ENCODE data around the gene SLC9C1. TPM values are rescaled to one million over a fixed set of nuclear protein-coding genes. Genes with fewer than 3 reads are reported as not detected.
A peak's percentile ranks its signal among the peaks of the same experiment; 100 is the strongest.

The SLC9C1 gene
- 1.0 TPM for total RNA-seq

GRCh38 chr3:112293368-112294321 lies at the start of gene SLC9C1:
TSS of gene SLC9C1 (minus strand) at chr3:112294216. CDS start at chr3:112286791, 7,425 bp downstream.
- no peaks in the 10 kb centered on the region for H3K4me1 ChIP-seq (ENCODE audit: control insufficient read depth in 3 of 3, insufficient read depth in 3 of 3, low read length in 3 of 3)
- no peaks in the 10 kb centered on the region for H3K27me3 ChIP-seq (ENCODE audit: control insufficient read depth in 3 of 3, insufficient read depth in 3 of 3, low read length in 3 of 3)
- H3K9me3 ChIP-seq (ENCODE audit: control insufficient read depth in 3 of 3, low read length in 3 of 3), result no peaks in the 10 kb centered on the region
- no peak within 1 kb of the TSS for H3K27ac ChIP-seq (ENCODE audit: low read depth, low read length)
- peak within 1 kb of the TSS in 1 of 3 donors; percentile 57 for H3K9ac ChIP-seq (ENCODE audit: low read depth in 1 of 3, low read length in 3 of 3)
- peak within 1 kb of the TSS; percentile 47 to 64 (median 49) for H3K4me3 ChIP-seq (ENCODE audit: low read length in 3 of 3)
- no peaks in the 10 kb centered on the region for H3K36me3 ChIP-seq (ENCODE audit: control insufficient read depth in 3 of 3, insufficient read depth in 3 of 3, low read length in 3 of 3)

GRCh38 chr3:112341386-112341785 lies 47.4 kb upstream of the SLC9C1 start:
- no peaks in the 10 kb centered on the region for H3K4me1 ChIP-seq (ENCODE audit: control insufficient read depth in 3 of 3, insufficient read depth in 3 of 3, low read length in 3 of 3)
- H3K27ac ChIP-seq (ENCODE audit: low read depth, low read length), result no peak overlapping the region
- H3K9me3 ChIP-seq (ENCODE audit: control insufficient read depth in 3 of 3, low read length in 3 of 3), result peaks cover 0 to 2% (median 0%) of the 10 kb centered on the region in 3 donors
- H3K36me3 ChIP-seq (ENCODE audit: control insufficient read depth in 3 of 3, insufficient read depth in 3 of 3, low read length in 3 of 3), result no peaks in the 10 kb centered on the region
- no peak overlapping the region for H3K9ac ChIP-seq (ENCODE audit: low read depth in 1 of 3, low read length in 3 of 3)
- no peak overlapping the region for H3K4me3 ChIP-seq (ENCODE audit: low read length in 3 of 3)
- H3K27me3 ChIP-seq (ENCODE audit: control insufficient read depth in 3 of 3, insufficient read depth in 3 of 3, low read length in 3 of 3), result no peaks in the 10 kb centered on the region

- Histone ChIP-seq H3K9me3 (ENCODE audit: control insufficient read depth in 3 of 3, low read length in 3 of 3) (peaks cover 0 to 2% (median 0%) of the 10 kb centered on the region in 3 donors), H3K36me3 (ENCODE audit: control insufficient read depth in 3 of 3, insufficient read depth in 3 of 3, low read length in 3 of 3) (no peaks in the 10 kb centered on the region), H3K27ac (ENCODE audit: low read depth, low read length) (no peak overlapping the region), H3K4me1 (ENCODE audit: control insufficient read depth in 3 of 3, insufficient read depth in 3 of 3, low read length in 3 of 3) (no peaks in the 10 kb centered on the region), H3K27me3 (ENCODE audit: control insufficient read depth in 3 of 3, insufficient read depth in 3 of 3, low read length in 3 of 3) (no peaks in the 10 kb centered on the region), H3K9ac (ENCODE audit: low read depth in 1 of 3, low read length in 3 of 3) (no peak overlapping the region), H3K4me3 (ENCODE audit: low read length in 3 of 3) (no peak overlapping the region)
Measured at GRCh38 chr3:112339609-112340008, 45.6 kb upstream of the SLC9C1 start.

GRCh38 chr3:112339134-112339533 lies 45.1 kb upstream of the SLC9C1 start:
- H3K27me3 ChIP-seq (ENCODE audit: control insufficient read depth in 3 of 3, insufficient read depth in 3 of 3, low read length in 3 of 3), result no peaks in the 10 kb centered on the region
- H3K9me3 ChIP-seq (ENCODE audit: control insufficient read depth in 3 of 3, low read length in 3 of 3), result peaks cover 0 to 2% (median 0%) of the 10 kb centered on the region in 3 donors
- H3K27ac ChIP-seq (ENCODE audit: low read depth, low read length), result no peak overlapping the region
- H3K36me3 ChIP-seq (ENCODE audit: control insufficient read depth in 3 of 3, insufficient read depth in 3 of 3, low read length in 3 of 3), result no peaks in the 10 kb centered on the region
- no peak overlapping the region for H3K4me3 ChIP-seq (ENCODE audit: low read length in 3 of 3)
- H3K9ac ChIP-seq (ENCODE audit: low read depth in 1 of 3, low read length in 3 of 3), result no peak overlapping the region
- H3K4me1 ChIP-seq (ENCODE audit: control insufficient read depth in 3 of 3, insufficient read depth in 3 of 3, low read length in 3 of 3), result no peaks in the 10 kb centered on the region

GRCh38 chr3:112338727-112339056 lies 44.7 kb upstream of the SLC9C1 start:
- Histone ChIP-seq H3K27ac (ENCODE audit: low read depth, low read length) (no peak overlapping the region), H3K9ac (ENCODE audit: low read depth in 1 of 3, low read length in 3 of 3) (no peak overlapping the region), H3K4me1 (ENCODE audit: control insufficient read depth in 3 of 3, insufficient read depth in 3 of 3, low read length in 3 of 3) (no peaks in the 10 kb centered on the region), H3K4me3 (ENCODE audit: low read length in 3 of 3) (no peak overlapping the region), H3K9me3 (ENCODE audit: control insufficient read depth in 3 of 3, low read length in 3 of 3) (peaks cover 0 to 2% (median 0%) of the 10 kb centered on the region in 3 donors), H3K36me3 (ENCODE audit: control insufficient read depth in 3 of 3, insufficient read depth in 3 of 3, low read length in 3 of 3) (no peaks in the 10 kb centered on the region), H3K27me3 (ENCODE audit: control insufficient read depth in 3 of 3, insufficient read depth in 3 of 3, low read length in 3 of 3) (no peaks in the 10 kb centered on the region)

- Histone ChIP-seq H3K9ac (ENCODE audit: low read depth in 1 of 3, low read length in 3 of 3) (no peak overlapping the region), H3K27ac (ENCODE audit: low read depth, low read length) (no peak overlapping the region), H3K27me3 (ENCODE audit: control insufficient read depth in 3 of 3, insufficient read depth in 3 of 3, low read length in 3 of 3) (no peaks in the 10 kb centered on the region), H3K4me1 (ENCODE audit: control insufficient read depth in 3 of 3, insufficient read depth in 3 of 3, low read length in 3 of 3) (no peaks in the 10 kb centered on the region), H3K36me3 (ENCODE audit: control insufficient read depth in 3 of 3, insufficient read depth in 3 of 3, low read length in 3 of 3) (no peaks in the 10 kb centered on the region), H3K4me3 (ENCODE audit: low read length in 3 of 3) (no peak overlapping the region), H3K9me3 (ENCODE audit: control insufficient read depth in 3 of 3, low read length in 3 of 3) (peaks cover 0 to under 1% (median 0%) of the 10 kb centered on the region in 3 donors)
Measured at GRCh38 chr3:112338021-112338726, 44.2 kb upstream of the SLC9C1 start.

- H3K4me1 ChIP-seq (ENCODE audit: control insufficient read depth in 3 of 3, insufficient read depth in 3 of 3, low read length in 3 of 3), result peaks cover 0 to 4% (median 0%) of the 10 kb centered on the region in 3 donors
- no peaks in the 10 kb centered on the region for H3K36me3 ChIP-seq (ENCODE audit: control insufficient read depth in 3 of 3, insufficient read depth in 3 of 3, low read length in 3 of 3)
- no peak overlapping the region for H3K27ac ChIP-seq (ENCODE audit: low read depth, low read length)
- H3K9me3 ChIP-seq (ENCODE audit: control insufficient read depth in 3 of 3, low read length in 3 of 3), result no peaks in the 10 kb centered on the region
- no peak overlapping the region for H3K4me3 ChIP-seq (ENCODE audit: low read length in 3 of 3)
- no peak overlapping the region for H3K9ac ChIP-seq (ENCODE audit: low read depth in 1 of 3, low read length in 3 of 3)
- peaks cover 0 to 7% (median 0%) of the 10 kb centered on the region in 3 donors for H3K27me3 ChIP-seq (ENCODE audit: control insufficient read depth in 3 of 3, insufficient read depth in 3 of 3, low read length in 3 of 3)
Measured at GRCh38 chr3:112335434-112335781, 41.4 kb upstream of the SLC9C1 start.

- Histone ChIP-seq H3K27me3 (ENCODE audit: control insufficient read depth in 3 of 3, insufficient read depth in 3 of 3, low read length in 3 of 3) (peaks cover 0 to 7% (median 0%) of the 10 kb centered on the region in 3 donors), H3K9me3 (ENCODE audit: control insufficient read depth in 3 of 3, low read length in 3 of 3) (no peaks in the 10 kb centered on the region), H3K36me3 (ENCODE audit: control insufficient read depth in 3 of 3, insufficient read depth in 3 of 3, low read length in 3 of 3) (no peaks in the 10 kb centered on the region), H3K4me1 (ENCODE audit: control insufficient read depth in 3 of 3, insufficient read depth in 3 of 3, low read length in 3 of 3) (peaks cover 0 to 4% (median 0%) of the 10 kb centered on the region in 3 donors), H3K4me3 (ENCODE audit: low read length in 3 of 3) (peak overlapping the region in 1 of 3 donors; percentile 68), H3K9ac (ENCODE audit: low read depth in 1 of 3, low read length in 3 of 3) (no peak overlapping the region), H3K27ac (ENCODE audit: low read depth, low read length) (peak overlapping the region; percentile 67)
Measured at GRCh38 chr3:112334691-112335433, 40.8 kb upstream of the SLC9C1 start.

GRCh38 chr3:112333381-112334317 lies 39.6 kb upstream of the SLC9C1 start:
- Histone ChIP-seq H3K27me3 (ENCODE audit: control insufficient read depth in 3 of 3, insufficient read depth in 3 of 3, low read length in 3 of 3) (peaks cover 0 to 7% (median 0%) of the 10 kb centered on the region in 3 donors), H3K4me1 (ENCODE audit: control insufficient read depth in 3 of 3, insufficient read depth in 3 of 3, low read length in 3 of 3) (peaks cover 0 to 4% (median 0%) of the 10 kb centered on the region in 3 donors), H3K36me3 (ENCODE audit: control insufficient read depth in 3 of 3, insufficient read depth in 3 of 3, low read length in 3 of 3) (no peaks in the 10 kb centered on the region), H3K9ac (ENCODE audit: low read depth in 1 of 3, low read length in 3 of 3) (peak overlapping the region; percentile 58 to 73 (median 63)), H3K9me3 (ENCODE audit: control insufficient read depth in 3 of 3, low read length in 3 of 3) (no peaks in the 10 kb centered on the region), H3K27ac (ENCODE audit: low read depth, low read length) (peak overlapping the region; percentile 67), H3K4me3 (ENCODE audit: low read length in 3 of 3) (peak overlapping the region; percentile 60 to 68 (median 68))

All from skeletal muscle tissue (tissue), 4 donors.